ENCODE data around the gene TPST2.

The TPST2 gene

DNA sequence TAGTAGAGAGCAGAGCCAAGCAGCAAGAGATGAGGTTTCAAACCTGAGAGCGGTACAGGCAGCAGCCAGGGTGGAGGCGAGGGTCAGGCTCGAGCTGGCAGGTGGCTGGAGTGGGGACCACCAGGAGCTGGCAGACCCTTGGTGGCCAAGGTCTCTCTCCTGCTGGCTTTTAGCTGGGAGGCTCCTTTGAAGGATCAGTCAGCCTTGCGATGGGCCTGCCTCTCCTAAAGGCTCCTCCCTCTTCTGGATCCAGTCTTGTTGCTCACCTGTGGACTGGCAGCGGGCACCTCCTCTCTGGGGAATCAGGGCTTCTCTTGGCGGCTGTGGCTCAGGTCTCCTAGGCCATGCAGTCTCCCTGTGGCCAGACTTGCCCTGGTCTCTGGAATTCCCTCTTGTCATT lies 24.8 kb downstream of the TPST2 start:
- H3K4me1 ChIP-seq (ENCODE audit: low read depth, poor library complexity, severe bottlenecking): peaks cover 60% of the 10 kb centered on the region
- H3K4me3 ChIP-seq (IDR thresholded peaks at IDR 0.05; ENCODE audit: insufficient read depth, low read depth, low read length): no peak overlapping the region
- TF ChIP-seq, protein P1, sequence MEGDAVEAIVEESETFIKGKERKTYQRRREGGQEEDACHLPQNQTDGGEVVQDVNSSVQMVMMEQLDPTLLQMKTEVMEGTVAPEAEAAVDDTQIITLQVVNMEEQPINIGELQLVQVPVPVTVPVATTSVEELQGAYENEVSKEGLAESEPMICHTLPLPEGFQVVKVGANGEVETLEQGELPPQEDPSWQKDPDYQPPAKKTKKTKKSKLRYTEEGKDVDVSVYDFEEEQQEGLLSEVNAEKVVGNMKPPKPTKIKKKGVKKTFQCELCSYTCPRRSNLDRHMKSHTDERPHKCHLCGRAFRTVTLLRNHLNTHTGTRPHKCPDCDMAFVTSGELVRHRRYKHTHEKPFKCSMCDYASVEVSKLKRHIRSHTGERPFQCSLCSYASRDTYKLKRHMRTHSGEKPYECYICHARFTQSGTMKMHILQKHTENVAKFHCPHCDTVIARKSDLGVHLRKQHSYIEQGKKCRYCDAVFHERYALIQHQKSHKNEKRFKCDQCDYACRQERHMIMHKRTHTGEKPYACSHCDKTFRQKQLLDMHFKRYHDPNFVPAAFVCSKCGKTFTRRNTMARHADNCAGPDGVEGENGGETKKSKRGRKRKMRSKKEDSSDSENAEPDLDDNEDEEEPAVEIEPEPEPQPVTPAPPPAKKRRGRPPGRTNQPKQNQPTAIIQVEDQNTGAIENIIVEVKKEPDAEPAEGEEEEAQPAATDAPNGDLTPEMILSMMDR (conservative IDR thresholded peaks at IDR 0.05; ENCODE audit: low read depth, low read length): no peak

DNA sequence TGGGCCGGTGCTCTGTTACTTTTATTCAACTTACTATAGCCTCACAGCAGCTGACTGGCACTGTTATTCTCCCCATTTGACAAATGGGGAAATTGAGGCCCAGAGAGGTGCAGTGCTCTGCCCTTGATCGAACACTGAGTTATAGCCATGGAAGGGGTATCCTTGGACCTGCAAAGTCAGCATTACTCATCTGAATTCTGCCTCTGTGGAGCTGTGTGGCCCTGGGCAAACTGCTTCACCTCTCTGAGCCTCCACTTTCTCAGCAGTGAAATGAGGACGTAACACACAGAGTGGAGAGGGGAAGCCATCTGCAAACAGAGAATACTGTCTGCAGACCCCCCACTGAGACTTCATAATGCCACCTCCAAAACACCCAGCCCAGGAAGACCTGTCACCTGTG lies 25.3 kb downstream of the TPST2 start:
- H3K27me3 ChIP-seq (ENCODE audit: insufficient read depth, low read depth): no peaks in the 10 kb centered on the region
- no peak overlapping the region for H3K4me3 ChIP-seq (IDR thresholded peaks at IDR 0.05; ENCODE audit: insufficient read depth, low read depth, low read length)
- H4K20me1 ChIP-seq (ENCODE audit: insufficient read depth): no peaks in the 10 kb centered on the region; the same call in 1 of the 2 replicates
- 0 out of 2 replicates have a peak, but pooled peaks cover 4% of the 10 kb centered on the region for H3K36me3 ChIP-seq (ENCODE audit: insufficient read depth)
- no peak overlapping the region for H3K4me2 ChIP-seq
- peaks cover 81% of the 10 kb centered on the region for H3K79me2 ChIP-seq (ENCODE audit: insufficient read depth, low read depth)
- H3K27ac ChIP-seq: no peak overlapping the region
- H2AFZ ChIP-seq (ENCODE audit: low read depth): no peak overlapping the region
- H3K4me1 ChIP-seq (ENCODE audit: low read depth, poor library complexity, severe bottlenecking): peaks cover 66% of the 10 kb centered on the region
- TF ChIP-seq, protein P1 (conservative IDR thresholded peaks at IDR 0.05; ENCODE audit: low read depth, low read length): no peak
- no peak overlapping the region for H3K9ac ChIP-seq

More for the DNA sequence above, 24.8 kb downstream of the TPST2 start:
- Histone ChIP-seq H2AFZ (ENCODE audit: low read depth) (no peak overlapping the region), H3K79me2 (ENCODE audit: insufficient read depth, low read depth) (peaks cover 76% of the 10 kb centered on the region; the same call in 1 of the 2 replicates), H3K27ac (no peak overlapping the region), H3K4me2 (no peak overlapping the region), H4K20me1 (ENCODE audit: insufficient read depth) (no peaks in the 10 kb centered on the region; the same call in 1 of the 2 replicates), H3K27me3 (ENCODE audit: insufficient read depth, low read depth) (no peaks in the 10 kb centered on the region), H3K36me3 (ENCODE audit: insufficient read depth) (0 out of 2 replicates have a peak, but pooled peaks cover 4% of the 10 kb centered on the region), H3K9ac (no peak overlapping the region)

DNA sequence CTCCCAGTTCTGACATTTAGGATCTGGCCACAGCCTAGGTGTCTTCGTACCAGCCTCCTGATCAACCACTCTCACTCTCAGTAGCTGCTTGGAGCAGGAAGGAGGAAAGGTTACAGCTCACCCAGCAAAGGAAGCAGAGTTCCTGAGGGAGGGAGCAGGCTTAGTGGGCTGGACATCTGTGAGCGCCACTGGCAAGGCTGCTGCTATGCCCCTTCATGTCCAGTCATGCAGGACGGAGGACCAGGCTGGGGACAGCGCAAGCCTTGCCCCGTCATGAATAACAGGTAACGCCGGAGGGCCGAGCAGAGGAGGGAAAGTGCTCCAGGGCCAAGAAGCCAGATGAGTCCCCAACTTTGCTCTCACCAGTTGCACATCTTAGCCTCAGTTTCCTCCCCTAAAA lies 25.8 kb downstream of the TPST2 start:
- peaks cover 66% of the 10 kb centered on the region for H3K4me1 ChIP-seq (ENCODE audit: low read depth, poor library complexity, severe bottlenecking)
- no peaks in the 10 kb centered on the region for H3K27me3 ChIP-seq (ENCODE audit: insufficient read depth, low read depth)
- 0 out of 2 replicates have a peak, but pooled peaks cover 4% of the 10 kb centered on the region for H3K36me3 ChIP-seq (ENCODE audit: insufficient read depth)
- no peaks in the 10 kb centered on the region; the same call in 1 of the 2 replicates for H4K20me1 ChIP-seq (ENCODE audit: insufficient read depth)
- TF ChIP-seq, protein P1 (conservative IDR thresholded peaks at IDR 0.05; ENCODE audit: low read depth, low read length): no peak
- no peak overlapping the region for H2AFZ ChIP-seq (ENCODE audit: low read depth)
- H3K27ac ChIP-seq: no peak overlapping the region
- H3K79me2 ChIP-seq (ENCODE audit: insufficient read depth, low read depth): peaks cover 82% of the 10 kb centered on the region
- H3K9ac ChIP-seq: no peak overlapping the region
- no peak overlapping the region for H3K4me2 ChIP-seq
- H3K4me3 ChIP-seq (IDR thresholded peaks at IDR 0.05; ENCODE audit: insufficient read depth, low read depth, low read length): no peak overlapping the region

DNA sequence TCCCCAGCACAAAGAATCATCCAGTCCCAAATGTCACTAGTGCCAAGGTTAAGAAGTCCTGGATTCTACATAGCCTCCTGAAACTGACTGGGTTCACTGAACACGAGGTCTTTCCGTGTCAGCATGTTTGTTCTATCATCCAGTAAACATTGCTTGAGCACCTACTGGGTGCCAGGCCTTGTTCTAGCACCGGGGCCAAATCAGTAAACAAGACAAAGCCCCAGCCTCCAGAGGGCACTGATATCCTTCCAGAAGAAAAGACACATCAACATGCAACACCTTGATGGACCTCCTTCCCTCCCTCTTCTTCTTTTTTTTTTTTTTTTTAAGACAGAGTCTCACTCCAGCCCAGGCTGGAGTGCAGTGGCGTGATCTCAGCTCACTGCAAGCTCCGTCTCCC lies 26.9 kb downstream of the TPST2 start:
- no peaks in the 10 kb centered on the region; the same call in 1 of the 2 replicates for H4K20me1 ChIP-seq (ENCODE audit: insufficient read depth)
- no peaks in the 10 kb centered on the region for H3K27me3 ChIP-seq (ENCODE audit: insufficient read depth, low read depth)
- H3K27ac ChIP-seq: no peak overlapping the region
- H2AFZ ChIP-seq (ENCODE audit: low read depth): no peak overlapping the region
- H3K4me3 ChIP-seq (IDR thresholded peaks at IDR 0.05; ENCODE audit: insufficient read depth, low read depth, low read length): no peak overlapping the region
- peaks cover 68% of the 10 kb centered on the region for H3K4me1 ChIP-seq (ENCODE audit: low read depth, poor library complexity, severe bottlenecking)
- H3K4me2 ChIP-seq: no peak overlapping the region
- TF ChIP-seq, protein P1 (conservative IDR thresholded peaks at IDR 0.05; ENCODE audit: low read depth, low read length): no peak
- H3K36me3 ChIP-seq (ENCODE audit: insufficient read depth): 0 out of 2 replicates have a peak, but pooled peaks cover 4% of the 10 kb centered on the region
- no peak overlapping the region for H3K9ac ChIP-seq
- peaks cover 84% of the 10 kb centered on the region for H3K79me2 ChIP-seq (ENCODE audit: insufficient read depth, low read depth)
